SK-N-SH (cell line): Measurements from ENCODE around the gene PPP5C. TPM values are rescaled to one million over a fixed set of nuclear protein-coding genes. Genes with fewer than 3 reads are reported as not detected.

Experiments used
- CTCF ChIA-PET: fragments of 300-600, 350-600 bp; formaldehyde crosslinking; extraction: SDS; loops from one replicate; lab custom pipeline; 2021; lab: Yijun Ruan, JAX
- POLR2A ChIA-PET: fragments of 350-600 bp; sonication (Branson Sonifier 250); formaldehyde crosslinking; extraction: SDS; loops from one replicate; lab custom pipeline; 2020; ENCODE audit warnings: antibody characterized with exemption, inconsistent platforms; lab: Yijun Ruan, JAX
- DNase-seq: peaks from one replicate; pipeline ENCODE4 v3.0.0; 2012
- H2AFZ ChIP-seq: fragments of 200-600 bp; sonication (generic); 2 replicates; pipeline ENCODE4 v1.8.1; 2016; ENCODE audit warnings: antibody characterized with exemption, mild to moderate bottlenecking, low read depth
- H3F3A ChIP-seq: fragments of 200-600 bp; sonication (generic); replicated peaks from 2 replicates; pipeline ENCODE3; 2016; ENCODE audit warnings: antibody characterized with exemption, mild to moderate bottlenecking; ENCODE audit not compliant: insufficient read depth
- H3K27ac ChIP-seq, 2 experiments: fragments of 200-500 bp in 1 of 2; fragments of 200-600 bp in 1 of 2; sonication (Bioruptor generic) in 1 of 2; sonication (generic), shearing (Covaris generic) in 1 of 2; 2 replicates each; pipeline versions ENCODE4 v1.5.1 to v1.6.1; 2014 to 2016; ENCODE audit warnings: low read depth in 2 of 2, inconsistent platforms in 1 of 2, low read length in 1 of 2, mild to moderate bottlenecking in 1 of 2, mixed read lengths in 1 of 2
- H3K27me3 ChIP-seq: fragments of 200-600 bp; sonication (generic), shearing (Covaris generic); 2 replicates; pipeline ENCODE4 v1.6.1; 2016; ENCODE audit warnings: mixed run types; ENCODE audit not compliant: insufficient read depth
- H3K36me3 ChIP-seq, 2 experiments: fragments of 200-500 bp in 1 of 2; fragments of 200-600 bp in 1 of 2; sonication (Bioruptor generic) in 1 of 2; sonication (generic) in 1 of 2; replicated peaks in 1 of 2; 2 replicates each; pipeline versions ENCODE3 to v1.5.1; 2014 to 2016; ENCODE audit warnings: low read length in 1 of 2, mild to moderate bottlenecking in 1 of 2; ENCODE audit not compliant: insufficient read depth in 2 of 2, control insufficient read depth in 1 of 2
- H3K4me1 ChIP-seq, 2 experiments: fragments of 200-500 bp in 1 of 2; fragments of 200-600 bp in 1 of 2; sonication (Bioruptor generic) in 1 of 2; sonication (generic), shearing (Covaris generic) in 1 of 2; 2 replicates each; pipeline versions ENCODE4 v1.5.1 to v1.6.1; 2014 to 2016; ENCODE audit warnings: low read depth in 1 of 2, low read length in 1 of 2, mixed run types in 1 of 2; ENCODE audit not compliant: insufficient read depth in 2 of 2, control insufficient read depth in 1 of 2
- H3K4me2 ChIP-seq: fragments of 200-600 bp; sonication (generic), shearing (Covaris generic); 2 replicates; pipeline ENCODE4 v1.6.1; 2017; ENCODE audit warnings: mixed run types
- H3K4me3 ChIP-seq, 2 experiments: fragments of 200-500 bp in 1 of 2; fragments of 200-600 bp in 1 of 2; sonication (Bioruptor generic) in 1 of 2; sonication (generic), shearing (Covaris generic) in 1 of 2; 2 replicates each; pipeline versions ENCODE4 v1.5.1 to v1.8.1; 2014 to 2016; ENCODE audit warnings: low read depth in 2 of 2, inconsistent platforms in 1 of 2, low read length in 1 of 2, mild to moderate bottlenecking in 1 of 2, mixed read lengths in 1 of 2, moderate library complexity in 1 of 2
- H3K79me2 ChIP-seq: fragments of 200-600 bp; sonication (generic); 2 replicates; pipeline ENCODE4 v1.8.1; 2017; ENCODE audit warnings: mild to moderate bottlenecking; ENCODE audit not compliant: insufficient read depth
- H3K9ac ChIP-seq: fragments of 200-600 bp; sonication (generic); 2 replicates; pipeline ENCODE4 v1.6.1; 2017; ENCODE audit warnings: mixed run types
- H3K9me2 ChIP-seq: fragments of 200-600 bp; sonication (generic); 2 replicates; pipeline ENCODE4 v1.6.1; 2017; ENCODE audit warnings: mixed run types
- H3K9me3 ChIP-seq: fragments of 200-600 bp; sonication (generic); 2 replicates; pipeline ENCODE4 v1.6.1; 2017; ENCODE audit warnings: mixed run types, mild to moderate bottlenecking, moderate library complexity
- H4K20me1 ChIP-seq: fragments of 200-600 bp; sonication (generic); 2 replicates; pipeline ENCODE4 v1.6.1; 2017; ENCODE audit warnings: mild to moderate bottlenecking, mixed run types; ENCODE audit not compliant: insufficient read depth
- EP300 ChIP-seq, 2 experiments: IDR thresholded peaks; 2 replicates each; pipeline versions ENCODE4 v1.4.0 to v1.6.1; 2012; ENCODE audit warnings: borderline replicate concordance in 1 of 2, low read depth in 1 of 2, low read length in 1 of 2
- EZH2phosphoT487 ChIP-seq: fragments of 200-600 bp; sonication (generic); IDR thresholded peaks from 2 replicates; pipeline ENCODE4 v1.6.1; 2017; ENCODE audit warnings: low read depth, mixed run types, mild to moderate bottlenecking, antibody characterized with exemption, moderate library complexity, borderline replicate concordance
- FOSL2 ChIP-seq: IDR thresholded peaks from 2 replicates; pipeline ENCODE4 v1.4.0; 2012; ENCODE audit warnings: low read depth, mild to moderate bottlenecking, moderate library complexity, borderline replicate concordance
- FOXJ3 ChIP-seq: sonication (generic); formaldehyde crosslinking; IDR thresholded peaks from 2 replicates; pipeline ENCODE4 v1.5.1; 2020; ENCODE audit warnings: mild to moderate bottlenecking, missing genetic modification reagents
- FOXM1 ChIP-seq: IDR thresholded peaks from 2 replicates; pipeline ENCODE4 v1.4.0; 2012; ENCODE audit warnings: low read depth, mild to moderate bottlenecking
- GABPA ChIP-seq: IDR thresholded peaks from 2 replicates; pipeline ENCODE4 v1.4.0; 2012; ENCODE audit warnings: low read depth, mild to moderate bottlenecking
- MXI1 ChIP-seq: IDR thresholded peaks from 2 replicates; pipeline ENCODE4 v1.6.1; 2012; ENCODE audit warnings: mild to moderate bottlenecking, low read depth, low read length, improper control_type of control experiment
- NFIC ChIP-seq: IDR thresholded peaks from 2 replicates; pipeline ENCODE4 v1.4.0; 2012; ENCODE audit warnings: borderline replicate concordance
- RCOR1 ChIP-seq: fragments of 150-350 bp; IDR thresholded peaks from 2 replicates; pipeline ENCODE4 v1.6.1; 2017; ENCODE audit warnings: antibody characterized with exemption, low read length
- RXRA ChIP-seq: IDR thresholded peaks from 2 replicates; pipeline ENCODE4 v1.4.0; 2012; ENCODE audit warnings: low read depth, mild to moderate bottlenecking, borderline replicate concordance
- SIN3A ChIP-seq: IDR thresholded peaks from 2 replicates; pipeline ENCODE4 v1.6.1; 2012; ENCODE audit warnings: low read depth, mild to moderate bottlenecking, low read length, moderate library complexity, borderline replicate concordance
- SMC3 ChIP-seq: IDR thresholded peaks from 2 replicates; pipeline ENCODE4 v1.6.1; 2012; ENCODE audit warnings: low read depth, low read length, improper control_type of control experiment
- TEAD4 ChIP-seq: IDR thresholded peaks from 2 replicates; pipeline ENCODE4 v1.4.0; 2012; ENCODE audit warnings: mild to moderate bottlenecking, borderline replicate concordance; ENCODE audit not compliant: insufficient read depth
- USF1 ChIP-seq: IDR thresholded peaks from 2 replicates; pipeline ENCODE4 v1.4.0; 2012; ENCODE audit warnings: low read depth, borderline replicate concordance
- YY1 ChIP-seq: IDR thresholded peaks from 2 replicates; pipeline ENCODE4 v1.4.0; 2012; ENCODE audit warnings: low read depth, mild to moderate bottlenecking
- WGBS: methylation state at CpG from one replicate; pipeline ENCODE4 v1.1.6; 2017; ENCODE audit warnings: low lambda C conversion rate; 5-methylcytosine and 5-hydroxymethylcytosine counted together
- polyA plus RNA-seq, 3 experiments: library from polyadenylated mRNA; depleted of rRNA; stranded (reverse); fragments of >200 nt; gene quantifications; 2 replicates each; pipeline ENCODE4 v1.2.3, GENCODE V29; 2012
- TF ChIP-seq, protein P1 (sequence below): fragments of 150-350 bp; IDR thresholded peaks from 2 replicates; pipeline ENCODE4 v1.6.1; 2017; ENCODE audit warnings: antibody characterized with exemption, low read length, low read depth, borderline replicate concordance
- TF ChIP-seq, protein P2 (sequence below): fragments of 200-600 bp; sonication (generic); IDR thresholded peaks from 2 replicates; pipeline ENCODE4 v1.6.1; 2017; ENCODE audit warnings: antibody characterized with exemption, mild to moderate bottlenecking, moderate library complexity
- TF ChIP-seq, protein P3 (sequence below): IDR thresholded peaks from 2 replicates; pipeline ENCODE4 v1.6.1; 2012; ENCODE audit warnings: mild to moderate bottlenecking, low read depth, low read length, moderate library complexity

The PPP5C gene
- polyA plus RNA-seq, 1 of the 3 experiments (the other 2 are of a cell fraction) = 162 TPM

DNA sequence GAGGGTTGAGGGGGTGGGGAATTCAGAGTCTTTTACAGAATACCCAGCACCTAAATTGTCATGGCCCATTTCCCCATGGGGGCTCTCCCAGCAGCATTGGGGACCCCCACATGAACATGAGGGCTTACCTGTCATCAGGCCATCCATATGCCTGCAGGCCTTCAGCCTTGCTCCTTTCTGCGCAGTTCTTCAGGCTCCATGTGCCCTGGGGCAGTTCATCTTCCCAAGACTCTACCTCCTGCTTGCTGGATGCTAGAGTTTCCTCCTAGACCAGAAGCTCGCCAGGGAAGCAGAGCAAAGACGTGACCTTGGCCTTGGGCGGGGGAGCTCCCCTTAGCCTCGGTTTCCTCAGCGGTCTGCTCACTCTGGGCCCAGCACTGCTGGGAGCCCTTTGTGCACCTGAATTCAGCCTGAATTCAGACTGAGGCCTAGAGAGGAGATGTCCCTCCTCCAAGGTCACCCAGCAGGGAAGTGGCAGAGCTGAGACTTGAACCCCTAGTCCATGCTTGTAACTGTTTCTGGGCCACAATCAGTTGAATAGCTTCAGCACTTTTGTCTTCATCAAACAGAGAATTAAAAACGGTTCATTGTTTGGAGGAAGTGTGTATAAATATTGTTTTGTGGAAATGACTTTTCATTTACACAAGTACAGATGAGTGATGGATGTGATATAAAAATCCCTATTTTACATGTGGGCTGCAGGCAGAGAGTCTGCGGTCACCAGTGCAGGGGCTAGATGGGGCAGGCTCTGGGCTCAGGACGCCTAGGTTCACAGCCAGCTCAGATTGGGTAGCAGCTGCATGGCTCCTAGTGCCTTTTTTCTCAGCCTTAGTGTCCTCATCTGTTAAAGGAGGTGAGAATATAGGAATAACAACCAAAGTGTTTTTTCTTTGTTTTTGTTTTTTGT is 9.5 kb downstream of the PPP5C start:
- TF ChIP-seq RCOR1 (no peak), USF1 (no peak), FOSL2 (no peak), SIN3A (no peak), SMC3 (no peak), MXI1 (no peak), GABPA (no peak), EZH2phosphoT487 (no peak), EP300 (IDR thresholded peaks at IDR 0.05; ENCODE audit: borderline replicate concordance in 1 of 2, low read depth in 1 of 2, low read length in 1 of 2) (no peak), FOXJ3 (CRISPR knock-in tag) (no peak), TEAD4 (no peak), RXRA (no peak), YY1 (no peak), NFIC (no peak), FOXM1 (no peak)
- TF ChIP-seq, protein P1, sequence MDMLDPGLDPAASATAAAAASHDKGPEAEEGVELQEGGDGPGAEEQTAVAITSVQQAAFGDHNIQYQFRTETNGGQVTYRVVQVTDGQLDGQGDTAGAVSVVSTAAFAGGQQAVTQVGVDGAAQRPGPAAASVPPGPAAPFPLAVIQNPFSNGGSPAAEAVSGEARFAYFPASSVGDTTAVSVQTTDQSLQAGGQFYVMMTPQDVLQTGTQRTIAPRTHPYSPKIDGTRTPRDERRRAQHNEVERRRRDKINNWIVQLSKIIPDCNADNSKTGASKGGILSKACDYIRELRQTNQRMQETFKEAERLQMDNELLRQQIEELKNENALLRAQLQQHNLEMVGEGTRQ = no peak
- TF ChIP-seq, protein P2, sequence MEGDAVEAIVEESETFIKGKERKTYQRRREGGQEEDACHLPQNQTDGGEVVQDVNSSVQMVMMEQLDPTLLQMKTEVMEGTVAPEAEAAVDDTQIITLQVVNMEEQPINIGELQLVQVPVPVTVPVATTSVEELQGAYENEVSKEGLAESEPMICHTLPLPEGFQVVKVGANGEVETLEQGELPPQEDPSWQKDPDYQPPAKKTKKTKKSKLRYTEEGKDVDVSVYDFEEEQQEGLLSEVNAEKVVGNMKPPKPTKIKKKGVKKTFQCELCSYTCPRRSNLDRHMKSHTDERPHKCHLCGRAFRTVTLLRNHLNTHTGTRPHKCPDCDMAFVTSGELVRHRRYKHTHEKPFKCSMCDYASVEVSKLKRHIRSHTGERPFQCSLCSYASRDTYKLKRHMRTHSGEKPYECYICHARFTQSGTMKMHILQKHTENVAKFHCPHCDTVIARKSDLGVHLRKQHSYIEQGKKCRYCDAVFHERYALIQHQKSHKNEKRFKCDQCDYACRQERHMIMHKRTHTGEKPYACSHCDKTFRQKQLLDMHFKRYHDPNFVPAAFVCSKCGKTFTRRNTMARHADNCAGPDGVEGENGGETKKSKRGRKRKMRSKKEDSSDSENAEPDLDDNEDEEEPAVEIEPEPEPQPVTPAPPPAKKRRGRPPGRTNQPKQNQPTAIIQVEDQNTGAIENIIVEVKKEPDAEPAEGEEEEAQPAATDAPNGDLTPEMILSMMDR = no peak
- TF ChIP-seq, protein P3, sequence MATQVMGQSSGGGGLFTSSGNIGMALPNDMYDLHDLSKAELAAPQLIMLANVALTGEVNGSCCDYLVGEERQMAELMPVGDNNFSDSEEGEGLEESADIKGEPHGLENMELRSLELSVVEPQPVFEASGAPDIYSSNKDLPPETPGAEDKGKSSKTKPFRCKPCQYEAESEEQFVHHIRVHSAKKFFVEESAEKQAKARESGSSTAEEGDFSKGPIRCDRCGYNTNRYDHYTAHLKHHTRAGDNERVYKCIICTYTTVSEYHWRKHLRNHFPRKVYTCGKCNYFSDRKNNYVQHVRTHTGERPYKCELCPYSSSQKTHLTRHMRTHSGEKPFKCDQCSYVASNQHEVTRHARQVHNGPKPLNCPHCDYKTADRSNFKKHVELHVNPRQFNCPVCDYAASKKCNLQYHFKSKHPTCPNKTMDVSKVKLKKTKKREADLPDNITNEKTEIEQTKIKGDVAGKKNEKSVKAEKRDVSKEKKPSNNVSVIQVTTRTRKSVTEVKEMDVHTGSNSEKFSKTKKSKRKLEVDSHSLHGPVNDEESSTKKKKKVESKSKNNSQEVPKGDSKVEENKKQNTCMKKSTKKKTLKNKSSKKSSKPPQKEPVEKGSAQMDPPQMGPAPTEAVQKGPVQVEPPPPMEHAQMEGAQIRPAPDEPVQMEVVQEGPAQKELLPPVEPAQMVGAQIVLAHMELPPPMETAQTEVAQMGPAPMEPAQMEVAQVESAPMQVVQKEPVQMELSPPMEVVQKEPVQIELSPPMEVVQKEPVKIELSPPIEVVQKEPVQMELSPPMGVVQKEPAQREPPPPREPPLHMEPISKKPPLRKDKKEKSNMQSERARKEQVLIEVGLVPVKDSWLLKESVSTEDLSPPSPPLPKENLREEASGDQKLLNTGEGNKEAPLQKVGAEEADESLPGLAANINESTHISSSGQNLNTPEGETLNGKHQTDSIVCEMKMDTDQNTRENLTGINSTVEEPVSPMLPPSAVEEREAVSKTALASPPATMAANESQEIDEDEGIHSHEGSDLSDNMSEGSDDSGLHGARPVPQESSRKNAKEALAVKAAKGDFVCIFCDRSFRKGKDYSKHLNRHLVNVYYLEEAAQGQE = no peak
- TF ChIP-seq, all 33 proteins: peak for 0
- Histone ChIP-seq H3K27me3 (no peaks in the 10 kb centered on the region), H3K9me2 (no peaks in the 10 kb centered on the region), H3K4me3 (no peak overlapping the region), H3K4me2 (no peak overlapping the region), H4K20me1 (peaks cover 32% of the 10 kb centered on the region), H3K9ac (no peak overlapping the region), H3K27ac (no peak overlapping the region), H3K4me1 (peaks cover 6 to 12% of the 10 kb centered on the region in 2 experiments; a peak in 2 of 4 replicates), H3K79me2 (peaks cover 70% of the 10 kb centered on the region), H3K9me3 (no peaks in the 10 kb centered on the region), H3F3A (peaks cover 3% of the 10 kb centered on the region), H3K36me3 (peaks cover 7 to 43% of the 10 kb centered on the region in 2 experiments), H2AFZ (no peak overlapping the region)
- DNase-seq = no peak
- ChIA-PET POLR2A (no interaction called here), CTCF (interaction anchor here (1.6 to 3.6 kb wide), 4 partner anchors 9 to 327 kb away, joined by 3 to 15 read pairs (median 12); partner anchors contain the start of gene PPP5C)
- WGBS = 91% methylated on average over 9 of the region's 9 CpGs
